Mesothelial cell of epicardium (in vitro differentiated cells): ENCODE data around the gene NGDN. TPM values are rescaled to one million over a fixed set of nuclear protein-coding genes. Genes with fewer than 3 reads are reported as not detected.

Experiments
- DNase-seq, 2 experiments: peaks; one replicate each; pipeline ENCODE4 v3.0.0; 2021; ENCODE audit warnings: low spot score in 2 of 2; ENCODE audit not compliant: unreplicated experiment in 2 of 2
- H3K27ac Mint-ChIP-seq: 2 replicates; pipeline ENCODE4 v1.8.0; 2021; ENCODE audit warnings: mixed read lengths
- H3K27me3 Mint-ChIP-seq: 2 replicates; pipeline ENCODE4 v1.8.0; 2021; ENCODE audit warnings: low read depth, mixed read lengths
- H3K36me3 Mint-ChIP-seq: 2 replicates; pipeline ENCODE4 v1.8.0; 2021; ENCODE audit warnings: mixed read lengths
- H3K4me1 Mint-ChIP-seq: 2 replicates; pipeline ENCODE4 v1.8.0; 2021; ENCODE audit warnings: mixed read lengths
- H3K4me3 Mint-ChIP-seq: 2 replicates; pipeline ENCODE4 v1.8.0; 2021; ENCODE audit warnings: mild to moderate bottlenecking, moderate library complexity, mixed read lengths
- H3K9me3 Mint-ChIP-seq: 2 replicates; pipeline ENCODE4 v1.8.0; 2021; ENCODE audit warnings: mixed read lengths
- CTCF ChIP-seq: fragments of 200-600 bp; sonication (generic); IDR thresholded peaks from one replicate; pipeline ENCODE4 v1.5.0; 2021; ENCODE audit warnings: antibody characterized with exemption; ENCODE audit not compliant: unreplicated experiment
- total RNA-seq: library from RNA; stranded (reverse); gene quantifications from 3 replicates; pipeline ENCODE4 v1.2.1, GENCODE V29; 2021

NGDN gene
- total RNA-seq, 1 donor from 2014 or later, result 49.9 TPM

GRCh38 chr14:23522643-23523198 lies 53.2 kb downstream of the NGDN start:
- Mint-ChIP-seq H3K4me1 (no peaks in the 10 kb centered on the region), H3K9me3 (no peaks in the 10 kb centered on the region), H3K36me3 (peaks cover 8% of the 10 kb centered on the region), H3K4me3 (no peak overlapping the region), H3K27me3 (no peaks in the 10 kb centered on the region), H3K27ac (no peak overlapping the region)
- TF ChIP-seq CTCF, result no peak
- DNase-seq, result no peak

GRCh38 chr14:23523229-23524016 lies 53.9 kb downstream of the NGDN start:
- Mint-ChIP-seq H3K27ac (no peak overlapping the region), H3K9me3 (no peaks in the 10 kb centered on the region), H3K4me1 (no peaks in the 10 kb centered on the region), H3K27me3 (no peaks in the 10 kb centered on the region), H3K36me3 (peaks cover 9% of the 10 kb centered on the region), H3K4me3 (no peak overlapping the region)
- no peak for TF ChIP-seq CTCF
- no peak for DNase-seq

- no peak for DNase-seq
- H3K4me3 Mint-ChIP-seq, result no peak overlapping the region
- no peak for TF ChIP-seq CTCF
- H3K9me3 Mint-ChIP-seq, result no peaks in the 10 kb centered on the region
- H3K27me3 Mint-ChIP-seq, result no peaks in the 10 kb centered on the region
- peaks cover 4% of the 10 kb centered on the region for H3K4me1 Mint-ChIP-seq
- peaks cover 11% of the 10 kb centered on the region for H3K36me3 Mint-ChIP-seq
- H3K27ac Mint-ChIP-seq, result no peak overlapping the region
These were observed 55.5 kb downstream of the NGDN start for GRCh38 chr14:23524954-23525353.

GRCh38 chr14:23525611-23526010 lies 56.1 kb downstream of the NGDN start:
- no peak overlapping the region for H3K4me3 Mint-ChIP-seq
- H3K27ac Mint-ChIP-seq, result no peak overlapping the region
- H3K36me3 Mint-ChIP-seq, result peaks cover 11% of the 10 kb centered on the region
- H3K27me3 Mint-ChIP-seq, result no peaks in the 10 kb centered on the region
- no peaks in the 10 kb centered on the region for H3K9me3 Mint-ChIP-seq
- H3K4me1 Mint-ChIP-seq, result peaks cover 6% of the 10 kb centered on the region
- TF ChIP-seq CTCF, result no peak
- DNase-seq, result no peak

Other genes with a start within 250 kb of the NGDN start
- gene RNF212B, start 231.8 kb upstream of the NGDN start, total RNA-seq, result not detected in 3 replicates
- 11.9 to 14.4 TPM (median 13.7 TPM) in 3 replicates for gene HOMEZ, start 183.6 kb upstream of the NGDN start, total RNA-seq
- gene PPP1R3E, start 166.8 kb upstream of the NGDN start, total RNA-seq, result 9.3 to 11.5 TPM (median 10.7 TPM) in 3 replicates
- 27.1 to 30.1 TPM (median 27.9 TPM) in 3 replicates for gene BCL2L2, start 162.9 kb upstream of the NGDN start, total RNA-seq
- 354 to 362 TPM (median 361 TPM) in 3 replicates for gene PABPN1, start 148.2 kb upstream of the NGDN start, total RNA-seq
- gene SLC22A17, start 116.8 kb upstream of the NGDN start, total RNA-seq, result 47.7 to 50.5 TPM (median 49.0 TPM) in 3 replicates
- gene EFS, start 104.5 kb upstream of the NGDN start, total RNA-seq, result 76.8 to 82.1 TPM (median 81.2 TPM) in 3 replicates
- not detected in 3 replicates for gene IL25, start 96.9 kb upstream of the NGDN start, total RNA-seq
- gene CMTM5, start 92.7 kb upstream of the NGDN start, total RNA-seq, result 0.29 TPM in 1 of 3 replicates, not detected in the others
- gene MYH6, start 61.4 kb upstream of the NGDN start, total RNA-seq, result not detected in 3 replicates
- gene MYH7, start 34.0 kb upstream of the NGDN start, total RNA-seq, result not detected in 3 replicates
- 9.8 to 14.4 TPM (median 13.7 TPM) in 3 replicates for gene ZFHX2, start 82.1 kb downstream of the NGDN start, total RNA-seq
- gene THTPA, start 86.6 kb downstream of the NGDN start, total RNA-seq, result 13.9 to 17.7 TPM (median 15.2 TPM) in 3 replicates
- 268 to 271 TPM (median 269 TPM) in 3 replicates for gene AP1G2, start 98.1 kb downstream of the NGDN start, total RNA-seq
- gene JPH4, start 109.1 kb downstream of the NGDN start, total RNA-seq, result 6.4 to 7.4 TPM (median 7.3 TPM) in 3 replicates
- gene DHRS2, start 166.7 kb downstream of the NGDN start, total RNA-seq, result 1.2 to 1.6 TPM (median 1.5 TPM) in 3 replicates